ENCODE data around the gene TNK2.
"Not testable (repeated sequence)": the region's sequence is repeated elsewhere in the genome, so short reads cannot be mapped to it uniquely, and the experiment has no call there.

GRCh38 chr3:195954752-195955119 lies 46.4 kb upstream of the TNK2 start:
- TF ChIP-seq CTCF (conservative IDR thresholded peaks at IDR 0.05 in 1 of 2, IDR thresholded peaks at IDR 0.05 in 1 of 2; ENCODE audit: extremely low read depth in 1 of 2, insufficient read depth in 1 of 2, low read depth in 1 of 2, low read length in 2 of 2); EZH2 (IDR thresholded peaks at IDR 0.05; ENCODE audit: borderline replicate concordance, low read length): not testable (repeated sequence)

All from mammary epithelial cell (primary cell).